ENCODE data around the gene MRPL20. TPM values are rescaled to one million over a fixed set of nuclear protein-coding genes. Genes with fewer than 3 reads are reported as not detected.

Gene MRPL20
- total and polyA plus RNA-seq, 2 donors (not counting 1 experiment from before 2014, with no cell fraction given): 81.7 to 150 TPM

GRCh38 chr1:1397839-1398523 is 9.1 kb downstream of the MRPL20 start:
- no peak overlapping the region for H2AFZ ChIP-seq (ENCODE audit: low read length)
- H3K9ac ChIP-seq (ENCODE audit: insufficient read depth, low read length): peak overlapping the region; percentile 92
- H3K4me1 ChIP-seq (ENCODE audit: control insufficient read depth, extremely low read depth, insufficient read depth, low read length): peaks cover 18% of the 10 kb centered on the region
- H3K4me3 ChIP-seq (replicated peaks in 1 of 4; ENCODE audit: control extremely low read depth in 1 of 4, insufficient read depth in 1 of 4, low read depth in 3 of 4, low read length in 4 of 4): peak overlapping the region; percentile 53 to 99 (median 94)
- peak overlapping the region; percentile 85 for H3K27ac ChIP-seq (ENCODE audit: insufficient read depth, low read length)
- peak; percentile 26 to 36 for DNase-seq (ENCODE audit: low read depth in 2 of 2)
- TF ChIP-seq EZH2 (IDR thresholded peaks at IDR 0.05; ENCODE audit: low read length, missing control alignments): no peak
- TF ChIP-seq, protein P1, sequence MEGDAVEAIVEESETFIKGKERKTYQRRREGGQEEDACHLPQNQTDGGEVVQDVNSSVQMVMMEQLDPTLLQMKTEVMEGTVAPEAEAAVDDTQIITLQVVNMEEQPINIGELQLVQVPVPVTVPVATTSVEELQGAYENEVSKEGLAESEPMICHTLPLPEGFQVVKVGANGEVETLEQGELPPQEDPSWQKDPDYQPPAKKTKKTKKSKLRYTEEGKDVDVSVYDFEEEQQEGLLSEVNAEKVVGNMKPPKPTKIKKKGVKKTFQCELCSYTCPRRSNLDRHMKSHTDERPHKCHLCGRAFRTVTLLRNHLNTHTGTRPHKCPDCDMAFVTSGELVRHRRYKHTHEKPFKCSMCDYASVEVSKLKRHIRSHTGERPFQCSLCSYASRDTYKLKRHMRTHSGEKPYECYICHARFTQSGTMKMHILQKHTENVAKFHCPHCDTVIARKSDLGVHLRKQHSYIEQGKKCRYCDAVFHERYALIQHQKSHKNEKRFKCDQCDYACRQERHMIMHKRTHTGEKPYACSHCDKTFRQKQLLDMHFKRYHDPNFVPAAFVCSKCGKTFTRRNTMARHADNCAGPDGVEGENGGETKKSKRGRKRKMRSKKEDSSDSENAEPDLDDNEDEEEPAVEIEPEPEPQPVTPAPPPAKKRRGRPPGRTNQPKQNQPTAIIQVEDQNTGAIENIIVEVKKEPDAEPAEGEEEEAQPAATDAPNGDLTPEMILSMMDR (conservative IDR thresholded peaks at IDR 0.05 in 1 of 2, IDR thresholded peaks at IDR 0.05 in 1 of 2; ENCODE audit: low read depth in 1 of 2, low read length in 2 of 2): no peak
- H3K9me3 ChIP-seq (ENCODE audit: control insufficient read depth, insufficient read depth, low read depth, low read length): no peaks in the 10 kb centered on the region
- H4K20me1 ChIP-seq (ENCODE audit: control insufficient read depth, extremely low read depth, insufficient read depth, low read length): no peaks in the 10 kb centered on the region
- peak overlapping the region; percentile 93 for H3K4me2 ChIP-seq (ENCODE audit: extremely low read depth, insufficient read depth, low read length)
- no peaks in the 10 kb centered on the region for H3K27me3 ChIP-seq (ENCODE audit: control insufficient read depth, insufficient read depth, low read length)
- peaks cover 37% of the 10 kb centered on the region for H3K36me3 ChIP-seq (ENCODE audit: control insufficient read depth, insufficient read depth, low read length)
- peaks cover 59% of the 10 kb centered on the region for H3K79me2 ChIP-seq (ENCODE audit: control insufficient read depth, insufficient read depth, low read length)

DNA sequence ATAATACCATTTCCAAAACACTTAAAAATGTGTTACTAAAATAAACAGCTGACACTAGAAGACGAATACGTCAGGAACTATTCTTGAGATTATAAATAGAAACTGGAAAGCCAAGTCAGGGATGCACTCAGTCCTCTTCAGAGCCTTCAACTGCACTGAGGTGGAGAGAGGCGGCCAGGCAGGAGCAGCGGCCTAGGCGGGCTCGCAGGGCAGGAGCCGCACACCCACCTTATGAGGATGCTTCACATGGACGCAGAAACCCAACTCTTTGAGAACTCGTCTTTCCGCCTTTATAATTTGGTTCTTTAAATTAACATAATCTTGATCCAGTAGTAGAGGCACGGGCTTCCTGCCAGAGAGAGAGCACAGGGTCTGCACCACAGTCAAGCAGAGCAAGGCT is 11.9 kb downstream of the MRPL20 start:
- Histone ChIP-seq H3K27me3 (ENCODE audit: control insufficient read depth, insufficient read depth, low read length) (no peaks in the 10 kb centered on the region), H3K4me2 (ENCODE audit: extremely low read depth, insufficient read depth, low read length) (no peak overlapping the region), H3K4me3 (replicated peaks in 1 of 4; ENCODE audit: control extremely low read depth in 1 of 4, insufficient read depth in 1 of 4, low read depth in 3 of 4, low read length in 4 of 4) (no peak overlapping the region), H2AFZ (ENCODE audit: low read length) (no peak overlapping the region), H3K9me3 (ENCODE audit: control insufficient read depth, insufficient read depth, low read depth, low read length) (no peaks in the 10 kb centered on the region), H3K9ac (ENCODE audit: insufficient read depth, low read length) (no peak overlapping the region), H3K36me3 (ENCODE audit: control insufficient read depth, insufficient read depth, low read length) (peaks cover 38% of the 10 kb centered on the region), H3K27ac (ENCODE audit: insufficient read depth, low read length) (no peak overlapping the region), H3K79me2 (ENCODE audit: control insufficient read depth, insufficient read depth, low read length) (peaks cover 44% of the 10 kb centered on the region), H3K4me1 (ENCODE audit: control insufficient read depth, extremely low read depth, insufficient read depth, low read length) (peaks cover 9% of the 10 kb centered on the region), H4K20me1 (ENCODE audit: control insufficient read depth, extremely low read depth, insufficient read depth, low read length) (no peaks in the 10 kb centered on the region)
- TF ChIP-seq, protein P1 (conservative IDR thresholded peaks at IDR 0.05 in 1 of 2, IDR thresholded peaks at IDR 0.05 in 1 of 2; ENCODE audit: low read depth in 1 of 2, low read length in 2 of 2): no peak
- no peak for TF ChIP-seq EZH2 (IDR thresholded peaks at IDR 0.05; ENCODE audit: low read length, missing control alignments)
- DNase-seq (ENCODE audit: low read depth in 2 of 2): no peak

GRCh38 chr1:1394116-1394515 is 13.0 kb downstream of the MRPL20 start:
- TF ChIP-seq, protein P1 (conservative IDR thresholded peaks at IDR 0.05 in 1 of 2, IDR thresholded peaks at IDR 0.05 in 1 of 2; ENCODE audit: low read depth in 1 of 2, low read length in 2 of 2): no peak
- TF ChIP-seq EZH2 (IDR thresholded peaks at IDR 0.05; ENCODE audit: low read length, missing control alignments): no peak
- Histone ChIP-seq H3K27ac (ENCODE audit: insufficient read depth, low read length) (no peak overlapping the region), H3K27me3 (ENCODE audit: control insufficient read depth, insufficient read depth, low read length) (no peaks in the 10 kb centered on the region), H3K79me2 (ENCODE audit: control insufficient read depth, insufficient read depth, low read length) (peaks cover 36% of the 10 kb centered on the region), H3K9me3 (ENCODE audit: control insufficient read depth, insufficient read depth, low read depth, low read length) (no peaks in the 10 kb centered on the region), H3K4me1 (ENCODE audit: control insufficient read depth, extremely low read depth, insufficient read depth, low read length) (peaks cover 7% of the 10 kb centered on the region), H2AFZ (ENCODE audit: low read length) (no peak overlapping the region), H3K9ac (ENCODE audit: insufficient read depth, low read length) (no peak overlapping the region), H3K4me3 (replicated peaks in 1 of 4; ENCODE audit: control extremely low read depth in 1 of 4, insufficient read depth in 1 of 4, low read depth in 3 of 4, low read length in 4 of 4) (no peak overlapping the region), H4K20me1 (ENCODE audit: control insufficient read depth, extremely low read depth, insufficient read depth, low read length) (no peaks in the 10 kb centered on the region), H3K36me3 (ENCODE audit: control insufficient read depth, insufficient read depth, low read length) (peaks cover 43% of the 10 kb centered on the region), H3K4me2 (ENCODE audit: extremely low read depth, insufficient read depth, low read length) (no peak overlapping the region)
- no peak for DNase-seq (ENCODE audit: low read depth in 2 of 2)

All from fibroblast of lung (primary cell).